ENCODE results near the gene CACNA1A. TPM values are rescaled to one million over a fixed set of nuclear protein-coding genes. Genes with fewer than 3 reads are reported as not detected.

Gene CACNA1A
- total RNA-seq, 1 donor from 2014 or later: 0.42 TPM

- Mint-ChIP-seq H3K4me3 (ENCODE audit: unreplicated experiment) (no peak overlapping the region), H3K9me3 (ENCODE audit: low read depth) (no peaks in the 10 kb centered on the region), H3K27me3 (ENCODE audit: low read depth) (peaks cover 20% of the 10 kb centered on the region), H3K27ac (ENCODE audit: unreplicated experiment) (no peak overlapping the region), H3K36me3 (ENCODE audit: low read depth) (no peaks in the 10 kb centered on the region), H3K4me1 (ENCODE audit: low read depth) (no peaks in the 10 kb centered on the region)
- no peak for DNase-seq (ENCODE audit: low spot score)
- TF ChIP-seq, protein P1, sequence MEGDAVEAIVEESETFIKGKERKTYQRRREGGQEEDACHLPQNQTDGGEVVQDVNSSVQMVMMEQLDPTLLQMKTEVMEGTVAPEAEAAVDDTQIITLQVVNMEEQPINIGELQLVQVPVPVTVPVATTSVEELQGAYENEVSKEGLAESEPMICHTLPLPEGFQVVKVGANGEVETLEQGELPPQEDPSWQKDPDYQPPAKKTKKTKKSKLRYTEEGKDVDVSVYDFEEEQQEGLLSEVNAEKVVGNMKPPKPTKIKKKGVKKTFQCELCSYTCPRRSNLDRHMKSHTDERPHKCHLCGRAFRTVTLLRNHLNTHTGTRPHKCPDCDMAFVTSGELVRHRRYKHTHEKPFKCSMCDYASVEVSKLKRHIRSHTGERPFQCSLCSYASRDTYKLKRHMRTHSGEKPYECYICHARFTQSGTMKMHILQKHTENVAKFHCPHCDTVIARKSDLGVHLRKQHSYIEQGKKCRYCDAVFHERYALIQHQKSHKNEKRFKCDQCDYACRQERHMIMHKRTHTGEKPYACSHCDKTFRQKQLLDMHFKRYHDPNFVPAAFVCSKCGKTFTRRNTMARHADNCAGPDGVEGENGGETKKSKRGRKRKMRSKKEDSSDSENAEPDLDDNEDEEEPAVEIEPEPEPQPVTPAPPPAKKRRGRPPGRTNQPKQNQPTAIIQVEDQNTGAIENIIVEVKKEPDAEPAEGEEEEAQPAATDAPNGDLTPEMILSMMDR (IDR thresholded peaks at IDR 0.05): no peak
Observed at GRCh38 chr19:13461536-13461935, 44.7 kb downstream of the CACNA1A start.

DNA sequence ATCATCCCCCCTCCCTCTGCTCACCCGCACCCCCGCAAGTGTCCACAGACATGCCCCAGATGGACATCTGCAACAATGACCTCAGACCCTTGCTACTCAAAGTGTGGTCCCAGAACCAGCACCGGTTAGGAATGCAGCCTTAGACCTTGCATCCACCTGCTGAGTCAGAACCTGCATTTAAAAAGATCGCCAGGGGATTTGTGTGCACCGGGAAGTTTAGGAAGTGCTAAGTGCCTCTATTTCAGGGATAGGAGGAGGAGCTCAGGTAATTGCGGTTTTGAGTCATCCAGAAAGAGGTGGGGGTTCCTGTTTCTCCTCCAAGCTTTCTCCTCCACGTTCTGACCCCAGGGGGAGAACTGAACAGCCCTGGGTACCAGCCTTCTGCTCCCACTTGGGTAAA lies 46.2 kb downstream of the CACNA1A start:
- no peak overlapping the region for H3K4me3 Mint-ChIP-seq (ENCODE audit: unreplicated experiment)
- TF ChIP-seq, protein P1 (IDR thresholded peaks at IDR 0.05): no peak
- no peak overlapping the region for H3K27ac Mint-ChIP-seq (ENCODE audit: unreplicated experiment)
- no peaks in the 10 kb centered on the region for H3K36me3 Mint-ChIP-seq (ENCODE audit: low read depth)
- no peaks in the 10 kb centered on the region for H3K9me3 Mint-ChIP-seq (ENCODE audit: low read depth)
- H3K27me3 Mint-ChIP-seq (ENCODE audit: low read depth): peaks cover 20% of the 10 kb centered on the region
- DNase-seq (ENCODE audit: low spot score): no peak
- no peaks in the 10 kb centered on the region for H3K4me1 Mint-ChIP-seq (ENCODE audit: low read depth)

DNA sequence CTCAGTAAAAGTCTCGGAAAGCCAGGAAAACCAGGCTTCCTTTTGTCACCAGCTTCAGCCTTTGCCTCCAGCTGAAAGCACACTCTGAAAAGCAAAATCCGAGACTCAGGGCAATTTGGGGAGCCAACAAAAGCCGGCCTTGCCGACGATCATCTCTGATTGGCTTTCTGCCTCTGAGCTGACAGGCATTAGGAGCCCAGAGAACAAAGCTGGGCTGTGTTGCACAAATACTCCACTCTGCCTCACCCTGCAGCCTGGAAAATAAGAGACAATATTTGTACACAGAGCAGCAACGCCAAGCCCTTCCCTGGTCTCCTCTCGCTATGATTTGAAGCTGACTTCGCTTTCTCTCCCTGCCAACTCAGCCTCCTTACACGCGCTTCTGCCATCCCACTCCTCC lies 46.9 kb downstream of the CACNA1A start:
- no peak for DNase-seq (ENCODE audit: low spot score)
- H3K9me3 Mint-ChIP-seq (ENCODE audit: low read depth): no peaks in the 10 kb centered on the region
- H3K4me1 Mint-ChIP-seq (ENCODE audit: low read depth): no peaks in the 10 kb centered on the region
- H3K36me3 Mint-ChIP-seq (ENCODE audit: low read depth): no peaks in the 10 kb centered on the region
- no peak overlapping the region for H3K27ac Mint-ChIP-seq (ENCODE audit: unreplicated experiment)
- H3K27me3 Mint-ChIP-seq (ENCODE audit: low read depth): peaks cover 20% of the 10 kb centered on the region
- no peak overlapping the region for H3K4me3 Mint-ChIP-seq (ENCODE audit: unreplicated experiment)
- TF ChIP-seq, protein P1 (IDR thresholded peaks at IDR 0.05): no peak

- Mint-ChIP-seq H3K4me1 (ENCODE audit: low read depth) (no peaks in the 10 kb centered on the region), H3K4me3 (ENCODE audit: unreplicated experiment) (no peak overlapping the region), H3K9me3 (ENCODE audit: low read depth) (peaks cover 24% of the 10 kb centered on the region), H3K27ac (ENCODE audit: unreplicated experiment) (no peak overlapping the region), H3K36me3 (ENCODE audit: low read depth) (no peaks in the 10 kb centered on the region), H3K27me3 (ENCODE audit: low read depth) (peaks cover 1% of the 10 kb centered on the region)
- TF ChIP-seq, protein P1 (IDR thresholded peaks at IDR 0.05): no peak
- no peak for DNase-seq (ENCODE audit: low spot score)
Observed at GRCh38 chr19:13451434-13451995, 54.8 kb downstream of the CACNA1A start.

DNA sequence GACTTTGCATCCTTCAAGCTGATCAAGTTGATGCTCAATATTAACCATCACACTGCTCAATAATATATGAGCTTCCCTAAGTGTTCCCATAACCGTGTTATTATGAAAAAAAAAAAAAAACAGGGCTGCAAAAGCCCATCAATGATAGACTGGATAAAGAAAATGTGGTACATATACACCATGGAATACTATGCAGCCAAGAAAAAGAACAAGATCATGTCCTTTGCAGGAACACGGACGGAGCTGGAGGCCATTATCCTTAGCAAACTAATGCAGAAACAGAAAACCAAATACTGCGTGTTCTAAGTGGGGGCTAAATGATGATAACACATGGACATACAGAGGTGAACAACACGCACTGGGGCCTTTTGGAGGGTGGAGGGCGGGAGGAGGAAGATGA lies 58.3 kb downstream of the CACNA1A start:
- no peak overlapping the region for H3K4me3 Mint-ChIP-seq (ENCODE audit: unreplicated experiment)
- TF ChIP-seq, protein P1 (IDR thresholded peaks at IDR 0.05): no peak
- no peak overlapping the region for H3K27ac Mint-ChIP-seq (ENCODE audit: unreplicated experiment)
- H3K36me3 Mint-ChIP-seq (ENCODE audit: low read depth): no peaks in the 10 kb centered on the region
- H3K27me3 Mint-ChIP-seq (ENCODE audit: low read depth): no peaks in the 10 kb centered on the region
- peaks cover 22% of the 10 kb centered on the region for H3K9me3 Mint-ChIP-seq (ENCODE audit: low read depth)
- DNase-seq (ENCODE audit: low spot score): no peak
- no peaks in the 10 kb centered on the region for H3K4me1 Mint-ChIP-seq (ENCODE audit: low read depth)

All from chondrocyte (in vitro differentiated cells).